OCI-LY1 (cell line): ENCODE measurements around the gene OSBPL3.

Experiments used
- H2AFZ ChIP-seq: fragments of 200-600 bp; sonication (generic), shearing (Covaris generic); 2 replicates; pipeline ENCODE4 v1.6.0; 2014; ENCODE audit warnings: antibody characterized with exemption, mild to moderate bottlenecking, low read length
- H3F3A ChIP-seq: fragments of 200-600 bp; sonication (generic), shearing (Covaris generic); 2 replicates; pipeline ENCODE4 v1.6.0; 2014; ENCODE audit warnings: mild to moderate bottlenecking, antibody characterized with exemption, low read length, moderate library complexity; ENCODE audit not compliant: insufficient read depth
- H3K27ac ChIP-seq: fragments of 200-600 bp; sonication (generic); 2 replicates; pipeline ENCODE4 v1.5.1; 2014; ENCODE audit warnings: low read length, mixed run types, mild to moderate bottlenecking, low read depth; ENCODE audit not compliant: poor library complexity, severe bottlenecking
- H3K27me3 ChIP-seq: fragments of 200-600 bp; sonication (generic); 2 replicates; pipeline ENCODE4 v1.6.0; 2014; ENCODE audit warnings: antibody characterized with exemption, mild to moderate bottlenecking, low read length, moderate library complexity; ENCODE audit not compliant: insufficient read depth
- H3K36me3 ChIP-seq: fragments of 200-600 bp; sonication (generic); 2 replicates; pipeline ENCODE4 v1.6.1; 2014; ENCODE audit warnings: mild to moderate bottlenecking, antibody characterized with exemption, low read length, moderate library complexity, mixed read lengths; ENCODE audit not compliant: insufficient read depth
- H3K4me1 ChIP-seq: fragments of 200-600 bp; sonication (generic); 2 replicates; pipeline ENCODE4 v1.5.1; 2014; ENCODE audit warnings: mild to moderate bottlenecking, low read length, moderate library complexity; ENCODE audit not compliant: insufficient read depth, severe bottlenecking
- H3K4me2 ChIP-seq: fragments of 200-600 bp; sonication (generic), shearing (Covaris generic); 2 replicates; pipeline ENCODE4 v1.6.1; 2014; ENCODE audit warnings: low read length
- H3K4me3 ChIP-seq: fragments of 200-600 bp; sonication (generic); 2 replicates; pipeline ENCODE4 v1.5.1; 2014; ENCODE audit warnings: low read length, low read depth, mild to moderate bottlenecking, mixed read lengths; ENCODE audit not compliant: poor library complexity, severe bottlenecking
- H3K79me2 ChIP-seq: fragments of 200-600 bp; shearing (Covaris generic); 2 replicates; pipeline ENCODE4 v1.6.1; 2016; ENCODE audit warnings: mixed run types, low read length, mixed read lengths; ENCODE audit not compliant: insufficient read depth
- H3K9ac ChIP-seq: fragments of 200-600 bp; sonication (generic), shearing (Covaris generic); 2 replicates; pipeline ENCODE4 v1.6.1; 2014; ENCODE audit warnings: mild to moderate bottlenecking, low read length, mixed read lengths
- H3K9me2 ChIP-seq: fragments of 200-600 bp; sonication (generic), shearing (Covaris generic); 2 replicates; pipeline ENCODE4 v1.6.1; 2014; ENCODE audit warnings: low read depth, mild to moderate bottlenecking, low read length, mixed read lengths
- H3K9me3 ChIP-seq: fragments of 200-600 bp; shearing (Covaris generic); 2 replicates; pipeline ENCODE4 v1.6.1; 2014; ENCODE audit warnings: low read length, mixed read lengths
- H4K20me1 ChIP-seq: fragments of 200-600 bp; sonication (generic), shearing (Covaris generic); 2 replicates; pipeline ENCODE4 v1.6.0; 2016; ENCODE audit warnings: mild to moderate bottlenecking, low read length; ENCODE audit not compliant: insufficient read depth
- EZH2 ChIP-seq: fragments of 200-600 bp; sonication (generic), shearing (Covaris generic); IDR thresholded peaks from 2 replicates; pipeline ENCODE4 v1.8.0; 2017; ENCODE audit warnings: borderline replicate concordance, mixed run types, mild to moderate bottlenecking, antibody characterized with exemption, low read length, moderate library complexity, mixed read lengths
- TF ChIP-seq, protein P1 (sequence below): fragments of 200-600 bp; sonication (generic), shearing (Covaris generic); IDR thresholded peaks from 2 replicates; pipeline ENCODE4 v1.5.1; 2017; ENCODE audit warnings: mild to moderate bottlenecking, antibody characterized with exemption, low read length, moderate library complexity, mixed read lengths

The OSBPL3 gene

DNA sequence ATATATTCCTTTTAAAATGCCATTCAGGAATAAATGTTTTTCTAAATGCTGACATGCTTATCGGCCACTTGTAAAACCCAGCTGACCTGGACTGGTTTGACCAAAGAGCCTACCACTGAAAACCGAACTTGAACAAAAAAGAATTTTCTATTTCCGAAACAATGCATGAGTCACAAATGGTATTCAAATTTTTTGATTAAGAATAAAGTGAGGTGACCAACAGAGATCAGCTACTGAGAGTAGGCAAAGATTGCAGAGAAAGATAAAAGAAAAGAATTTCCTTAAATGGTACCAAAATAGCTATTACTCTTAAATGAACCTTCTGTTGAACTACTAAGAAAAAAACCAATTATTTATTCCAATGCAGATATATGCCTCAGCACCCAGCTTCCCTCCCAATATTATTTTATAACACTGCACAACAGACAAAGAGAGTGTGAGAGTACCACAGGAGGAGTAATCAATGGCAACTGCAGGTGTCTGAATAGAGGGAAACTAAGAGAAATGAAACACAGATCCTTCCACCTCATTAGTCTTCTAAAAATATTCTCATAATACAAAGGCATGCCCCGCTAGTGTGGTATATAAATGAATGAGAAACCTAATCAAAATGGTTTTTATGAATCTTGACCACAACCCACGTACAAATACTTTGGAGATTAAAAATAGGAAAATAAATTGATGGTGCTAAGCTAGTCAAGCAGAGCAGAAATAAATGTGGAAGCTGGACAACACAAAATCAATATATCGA, 20.1 kb downstream of the OSBPL3 start:
- Histone ChIP-seq H2AFZ (no peak overlapping the region), H3K4me1 (peaks cover 69% of the 10 kb centered on the region), H3K4me3 (no peak overlapping the region), H3K4me2 (no peak overlapping the region), H4K20me1 (no peaks in the 10 kb centered on the region), H3K9me3 (no peaks in the 10 kb centered on the region), H3K9me2 (no peaks in the 10 kb centered on the region), H3F3A (no peaks in the 10 kb centered on the region), H3K9ac (no peak overlapping the region), H3K79me2 (peaks cover 99% of the 10 kb centered on the region), H3K27me3 (no peaks in the 10 kb centered on the region), H3K36me3 (peaks cover 13% of the 10 kb centered on the region; the same call in 1 of the 2 replicates), H3K27ac (no peak overlapping the region)
- TF ChIP-seq, protein P1, sequence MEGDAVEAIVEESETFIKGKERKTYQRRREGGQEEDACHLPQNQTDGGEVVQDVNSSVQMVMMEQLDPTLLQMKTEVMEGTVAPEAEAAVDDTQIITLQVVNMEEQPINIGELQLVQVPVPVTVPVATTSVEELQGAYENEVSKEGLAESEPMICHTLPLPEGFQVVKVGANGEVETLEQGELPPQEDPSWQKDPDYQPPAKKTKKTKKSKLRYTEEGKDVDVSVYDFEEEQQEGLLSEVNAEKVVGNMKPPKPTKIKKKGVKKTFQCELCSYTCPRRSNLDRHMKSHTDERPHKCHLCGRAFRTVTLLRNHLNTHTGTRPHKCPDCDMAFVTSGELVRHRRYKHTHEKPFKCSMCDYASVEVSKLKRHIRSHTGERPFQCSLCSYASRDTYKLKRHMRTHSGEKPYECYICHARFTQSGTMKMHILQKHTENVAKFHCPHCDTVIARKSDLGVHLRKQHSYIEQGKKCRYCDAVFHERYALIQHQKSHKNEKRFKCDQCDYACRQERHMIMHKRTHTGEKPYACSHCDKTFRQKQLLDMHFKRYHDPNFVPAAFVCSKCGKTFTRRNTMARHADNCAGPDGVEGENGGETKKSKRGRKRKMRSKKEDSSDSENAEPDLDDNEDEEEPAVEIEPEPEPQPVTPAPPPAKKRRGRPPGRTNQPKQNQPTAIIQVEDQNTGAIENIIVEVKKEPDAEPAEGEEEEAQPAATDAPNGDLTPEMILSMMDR: no peak
- no peak for TF ChIP-seq EZH2

DNA sequence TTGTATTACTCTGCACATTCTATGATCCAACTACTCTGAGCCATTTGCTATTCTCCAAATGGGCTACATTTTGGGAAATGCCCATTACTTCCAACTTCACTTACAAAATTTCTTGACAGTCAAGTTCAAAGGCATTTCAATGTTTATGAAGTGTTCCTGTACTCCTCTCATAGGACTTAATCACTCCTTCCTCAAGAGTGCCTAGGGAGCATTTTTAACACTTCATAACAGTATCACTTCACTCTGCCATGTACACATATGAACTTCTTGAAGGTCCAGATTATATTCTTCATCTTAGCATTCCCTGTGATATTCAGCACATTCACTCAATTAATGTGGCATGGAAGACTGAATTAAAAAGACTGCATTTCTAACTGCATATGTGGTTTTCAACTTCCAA, 21.6 kb downstream of the OSBPL3 start:
- TF ChIP-seq, protein P1: no peak
- Histone ChIP-seq H3K27me3 (no peaks in the 10 kb centered on the region), H4K20me1 (no peaks in the 10 kb centered on the region), H3K9me3 (no peaks in the 10 kb centered on the region), H2AFZ (no peak overlapping the region), H3F3A (no peaks in the 10 kb centered on the region), H3K4me2 (no peak overlapping the region), H3K36me3 (peaks cover 13% of the 10 kb centered on the region; the same call in 1 of the 2 replicates), H3K4me1 (peaks cover 69% of the 10 kb centered on the region), H3K27ac (no peak overlapping the region), H3K4me3 (no peak overlapping the region), H3K9me2 (no peaks in the 10 kb centered on the region), H3K79me2 (peaks cover 99% of the 10 kb centered on the region), H3K9ac (no peak overlapping the region)

DNA sequence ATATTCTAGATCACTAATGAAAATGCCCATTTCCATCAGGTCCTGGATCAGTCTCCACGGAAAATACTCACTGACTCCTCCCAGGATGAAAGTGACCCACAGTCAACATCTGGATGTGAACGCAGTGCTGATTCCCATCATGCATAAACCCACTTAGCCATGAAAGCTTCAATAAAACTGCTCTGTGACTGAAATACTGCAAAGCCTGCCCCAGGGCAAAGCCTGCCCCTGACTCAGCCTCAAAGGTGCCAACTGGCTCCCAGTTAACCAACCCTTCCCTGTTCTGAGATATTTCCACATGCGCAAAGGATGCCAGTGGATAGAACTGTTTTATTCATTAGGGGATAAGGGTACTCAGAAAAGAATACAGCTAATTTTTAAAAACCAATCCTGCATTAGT, 24.0 kb downstream of the OSBPL3 start:
- H3K36me3 ChIP-seq: peaks cover 13% of the 10 kb centered on the region; the same call in 1 of the 2 replicates
- H3F3A ChIP-seq: no peaks in the 10 kb centered on the region
- H3K79me2 ChIP-seq: peaks cover 100% of the 10 kb centered on the region
- H3K4me2 ChIP-seq: no peak overlapping the region
- H4K20me1 ChIP-seq: no peaks in the 10 kb centered on the region
- TF ChIP-seq EZH2: no peak
- TF ChIP-seq, protein P1: no peak
- peak overlapping the region; percentile 14 for H3K27ac ChIP-seq
- no peaks in the 10 kb centered on the region for H3K27me3 ChIP-seq
- H2AFZ ChIP-seq: no peak overlapping the region
- peaks cover 74% of the 10 kb centered on the region for H3K4me1 ChIP-seq
- H3K4me3 ChIP-seq: no peak overlapping the region
- H3K9ac ChIP-seq: no peak overlapping the region
- H3K9me3 ChIP-seq: no peaks in the 10 kb centered on the region
- no peaks in the 10 kb centered on the region for H3K9me2 ChIP-seq
